GM21526 (cell line): Measurements from ENCODE around the gene C1QTNF8.

ENCODE experiments used
- ATAC-seq: cut with Tn5 transposase; IDR thresholded peaks from one replicate; pipeline ENCODE4 v1.9.1; 2021; ENCODE audit warnings: moderate library complexity; ENCODE audit not compliant: unreplicated experiment, low FRiP score

The C1QTNF8 gene

GRCh38 chr16:1066584-1067172 is 29.4 kb downstream of the C1QTNF8 start:
- no peak for ATAC-seq

- ATAC-seq: no peak
Observed at GRCh38 chr16:1065469-1066128, 30.4 kb downstream of the C1QTNF8 start.

- no peak for ATAC-seq
Observed at GRCh38 chr16:1063728-1064127, 32.3 kb downstream of the C1QTNF8 start.

- no peak for ATAC-seq
Observed at GRCh38 chr16:1062895-1063294, 33.1 kb downstream of the C1QTNF8 start.

GRCh38 chr16:1061769-1062505 is 34.1 kb downstream of the C1QTNF8 start:
- ATAC-seq: no peak

- ATAC-seq: no peak
Observed at GRCh38 chr16:1060416-1061340, 35.4 kb downstream of the C1QTNF8 start.

GRCh38 chr16:1059310-1059709 is 36.7 kb downstream of the C1QTNF8 start:
- ATAC-seq: no peak

GRCh38 chr16:1058216-1058615 is 37.8 kb downstream of the C1QTNF8 start:
- ATAC-seq: no peak

- no peak for ATAC-seq
Observed at GRCh38 chr16:1057252-1057932, 38.7 kb downstream of the C1QTNF8 start.

GRCh38 chr16:1056196-1056595 is 39.8 kb downstream of the C1QTNF8 start:
- no peak for ATAC-seq

- ATAC-seq: no peak
Observed at GRCh38 chr16:1055557-1055924, 40.5 kb downstream of the C1QTNF8 start.

- no peak for ATAC-seq
Observed at GRCh38 chr16:1054660-1055556, 41.1 kb downstream of the C1QTNF8 start.

GRCh38 chr16:1053700-1054368 is 42.2 kb downstream of the C1QTNF8 start:
- ATAC-seq: no peak

GRCh38 chr16:1053121-1053521 is 42.9 kb downstream of the C1QTNF8 start:
- no peak for ATAC-seq

GRCh38 chr16:1052721-1053120 is 43.3 kb downstream of the C1QTNF8 start:
- no peak for ATAC-seq

- ATAC-seq: no peak
Observed at GRCh38 chr16:1051446-1051845, 44.6 kb downstream of the C1QTNF8 start.

GRCh38 chr16:1050921-1051320 is 45.1 kb downstream of the C1QTNF8 start:
- no peak for ATAC-seq

GRCh38 chr16:1050516-1050915 is 45.5 kb downstream of the C1QTNF8 start:
- no peak for ATAC-seq

GRCh38 chr16:1049976-1050247 is 46.1 kb downstream of the C1QTNF8 start:
- no peak for ATAC-seq
